ENCODE results near the gene VILL. TPM values are rescaled to one million over a fixed set of nuclear protein-coding genes. Genes with fewer than 3 reads are reported as not detected.
A peak's percentile ranks its signal among the peaks of the same experiment; 100 is the strongest.

Gene VILL
- total and polyA plus RNA-seq, 2 donors (not counting 1 experiment from before 2014, with no cell fraction given) = 2.0 to 9.4 TPM

DNA sequence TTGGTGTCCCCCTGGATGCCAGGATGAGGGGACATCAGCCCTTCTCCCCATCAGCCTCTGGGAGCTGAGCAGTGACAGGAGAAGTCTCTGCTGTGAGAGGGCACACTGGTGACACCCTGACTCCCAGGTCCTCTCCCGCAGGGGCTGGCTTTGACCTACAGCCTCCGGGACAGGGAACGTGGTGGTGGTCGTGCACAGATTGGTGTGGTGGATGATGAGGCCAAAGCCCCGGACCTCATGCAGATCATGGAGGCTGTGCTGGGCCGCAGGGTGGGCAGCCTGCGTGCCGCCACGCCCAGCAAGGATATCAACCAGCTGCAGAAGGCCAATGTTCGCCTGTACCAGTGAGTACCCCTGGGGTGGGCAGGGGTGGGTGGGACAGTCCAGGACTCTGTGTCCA, 6.8 kb downstream of the VILL start:
- no peak for TF ChIP-seq EZH2 (IDR thresholded peaks at IDR 0.05; ENCODE audit: low read length, missing control alignments)
- no peak for TF ChIP-seq CTCF (conservative IDR thresholded peaks at IDR 0.05 in 1 of 2, IDR thresholded peaks at IDR 0.05 in 1 of 2; ENCODE audit: low read depth in 1 of 2, low read length in 2 of 2)
- Histone ChIP-seq H3K4me3 (replicated peaks in 1 of 4; ENCODE audit: control extremely low read depth in 1 of 4, insufficient read depth in 1 of 4, low read depth in 3 of 4, low read length in 4 of 4) (no peak overlapping the region), H3K27me3 (ENCODE audit: control insufficient read depth, insufficient read depth, low read length) (no peaks in the 10 kb centered on the region), H3K4me2 (ENCODE audit: extremely low read depth, insufficient read depth, low read length) (no peak overlapping the region), H3K79me2 (ENCODE audit: control insufficient read depth, insufficient read depth, low read length) (no peaks in the 10 kb centered on the region), H4K20me1 (ENCODE audit: control insufficient read depth, extremely low read depth, insufficient read depth, low read length) (no peaks in the 10 kb centered on the region), H3K9ac (ENCODE audit: insufficient read depth, low read length) (no peak overlapping the region), H3K4me1 (ENCODE audit: control insufficient read depth, extremely low read depth, insufficient read depth, low read length) (peaks cover 9% of the 10 kb centered on the region), H3K27ac (ENCODE audit: insufficient read depth, low read length) (no peak overlapping the region), H3K9me3 (ENCODE audit: control insufficient read depth, insufficient read depth, low read depth, low read length) (no peaks in the 10 kb centered on the region), H2AFZ (ENCODE audit: low read length) (no peak overlapping the region), H3K36me3 (ENCODE audit: control insufficient read depth, insufficient read depth, low read length) (peaks cover 3% of the 10 kb centered on the region)
- no peak for DNase-seq (ENCODE audit: low read depth in 2 of 2)

GRCh38 chr3:37997791-37998370, 7.3 kb downstream of the VILL start:
- Histone ChIP-seq H3K4me2 (ENCODE audit: extremely low read depth, insufficient read depth, low read length) (peak overlapping the region; percentile 99), H3K9ac (ENCODE audit: insufficient read depth, low read length) (no peak overlapping the region)

DNA sequence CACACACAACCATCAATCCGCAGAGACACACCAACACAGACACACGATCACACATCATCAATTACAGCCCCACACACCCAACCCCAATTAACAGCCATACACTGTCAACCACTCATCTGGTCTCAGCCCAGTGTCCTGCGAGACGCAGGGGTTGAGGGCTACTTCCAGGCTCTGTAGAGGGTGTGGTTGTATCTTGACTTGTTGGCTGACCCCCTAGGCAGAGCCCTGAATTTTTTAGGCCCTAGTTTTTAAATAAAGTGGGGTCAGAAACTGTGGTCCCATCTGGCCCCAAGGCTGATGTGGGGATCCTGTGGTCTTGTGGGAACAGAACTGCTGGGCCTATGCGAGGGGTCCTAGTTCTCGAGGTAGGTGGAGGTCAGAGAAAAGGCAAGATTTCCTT, 9.2 kb downstream of the VILL start:
- no peak overlapping the region for H2AFZ ChIP-seq (ENCODE audit: low read length)
- no peak overlapping the region for H3K9ac ChIP-seq (ENCODE audit: insufficient read depth, low read length)
- H3K4me3 ChIP-seq (replicated peaks in 1 of 4; ENCODE audit: control extremely low read depth in 1 of 4, insufficient read depth in 1 of 4, low read depth in 3 of 4, low read length in 4 of 4) = no peak overlapping the region
- H3K79me2 ChIP-seq (ENCODE audit: control insufficient read depth, insufficient read depth, low read length) = no peaks in the 10 kb centered on the region
- no peak for DNase-seq (ENCODE audit: low read depth in 2 of 2)
- H3K4me1 ChIP-seq (ENCODE audit: control insufficient read depth, extremely low read depth, insufficient read depth, low read length) = peaks cover 7% of the 10 kb centered on the region
- no peaks in the 10 kb centered on the region for H3K9me3 ChIP-seq (ENCODE audit: control insufficient read depth, insufficient read depth, low read depth, low read length)
- no peaks in the 10 kb centered on the region for H4K20me1 ChIP-seq (ENCODE audit: control insufficient read depth, extremely low read depth, insufficient read depth, low read length)
- no peaks in the 10 kb centered on the region for H3K27me3 ChIP-seq (ENCODE audit: control insufficient read depth, insufficient read depth, low read length)
- peaks cover 3% of the 10 kb centered on the region for H3K36me3 ChIP-seq (ENCODE audit: control insufficient read depth, insufficient read depth, low read length)
- no peak overlapping the region for H3K27ac ChIP-seq (ENCODE audit: insufficient read depth, low read length)
- TF ChIP-seq EZH2 (IDR thresholded peaks at IDR 0.05; ENCODE audit: low read length, missing control alignments) (no peak), CTCF (conservative IDR thresholded peaks at IDR 0.05 in 1 of 2, IDR thresholded peaks at IDR 0.05 in 1 of 2; ENCODE audit: low read depth in 1 of 2, low read length in 2 of 2) (no peak)
- H3K4me2 ChIP-seq (ENCODE audit: extremely low read depth, insufficient read depth, low read length) = no peak overlapping the region

More at GRCh38 chr3:37997791-37998370, 7.3 kb downstream of the VILL start:
- Histone ChIP-seq H3K4me3 (replicated peaks in 1 of 4; ENCODE audit: control extremely low read depth in 1 of 4, insufficient read depth in 1 of 4, low read depth in 3 of 4, low read length in 4 of 4) (no peak overlapping the region), H3K79me2 (ENCODE audit: control insufficient read depth, insufficient read depth, low read length) (no peaks in the 10 kb centered on the region), H3K4me1 (ENCODE audit: control insufficient read depth, extremely low read depth, insufficient read depth, low read length) (peaks cover 9% of the 10 kb centered on the region), H3K36me3 (ENCODE audit: control insufficient read depth, insufficient read depth, low read length) (peaks cover 3% of the 10 kb centered on the region), H4K20me1 (ENCODE audit: control insufficient read depth, extremely low read depth, insufficient read depth, low read length) (no peaks in the 10 kb centered on the region), H3K27ac (ENCODE audit: insufficient read depth, low read length) (no peak overlapping the region), H3K27me3 (ENCODE audit: control insufficient read depth, insufficient read depth, low read length) (no peaks in the 10 kb centered on the region), H2AFZ (ENCODE audit: low read length) (no peak overlapping the region), H3K9me3 (ENCODE audit: control insufficient read depth, insufficient read depth, low read depth, low read length) (no peaks in the 10 kb centered on the region)
- TF ChIP-seq CTCF (conservative IDR thresholded peaks at IDR 0.05 in 1 of 2, IDR thresholded peaks at IDR 0.05 in 1 of 2; ENCODE audit: low read depth in 1 of 2, low read length in 2 of 2) (no peak), EZH2 (IDR thresholded peaks at IDR 0.05; ENCODE audit: low read length, missing control alignments) (no peak)
- DNase-seq (ENCODE audit: low read depth in 2 of 2) = no peak

Measured in fibroblast of lung (primary cell).